Hepatocyte (in vitro differentiated cells): ENCODE data around the gene ADAD2.

ENCODE experiments used
- EZH2 ChIP-seq: fragments of 200-600 bp; sonication (generic); IDR thresholded peaks from 2 replicates; pipeline ENCODE4 v1.6.1; 2016; ENCODE audit warnings: antibody characterized with exemption, mild to moderate bottlenecking, borderline replicate concordance
- TF ChIP-seq, protein P1 (sequence below): fragments of 200-600 bp; sonication (generic); IDR thresholded peaks from 2 replicates; pipeline ENCODE4 v1.5.1; 2016; ENCODE audit warnings: antibody characterized with exemption, mild to moderate bottlenecking; ENCODE audit not compliant: poor library complexity

DNA sequence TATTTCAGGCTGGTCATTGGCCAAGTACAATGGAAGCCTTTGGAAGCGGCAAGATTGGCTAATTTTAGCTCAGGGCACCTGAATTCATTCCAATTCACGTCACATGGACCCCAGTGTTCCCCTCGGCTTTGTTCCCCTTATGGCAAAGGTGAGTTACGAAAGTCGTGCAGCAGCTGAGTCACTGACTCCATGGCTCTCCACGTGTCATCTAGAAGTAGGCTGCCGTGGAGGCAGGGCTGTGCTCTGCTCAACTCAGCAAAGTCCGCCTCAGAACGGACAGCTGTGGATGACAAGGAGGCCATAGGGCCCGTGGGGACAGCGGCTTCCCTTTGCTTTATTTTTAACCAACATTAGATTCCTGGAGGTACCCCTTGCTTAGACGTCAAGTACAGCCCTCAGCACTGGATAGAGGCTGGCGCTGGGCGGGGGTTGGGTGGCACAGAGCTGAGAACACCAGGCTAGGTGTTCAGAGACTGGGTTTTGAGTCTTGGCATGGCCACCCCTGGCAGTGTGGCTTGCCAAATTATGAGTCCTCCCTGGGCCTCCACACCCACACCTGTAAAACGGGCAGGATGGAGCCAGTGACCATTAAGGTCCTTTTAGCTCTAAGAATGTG is 23.6 kb downstream of the ADAD2 start:
- TF ChIP-seq, protein P1, sequence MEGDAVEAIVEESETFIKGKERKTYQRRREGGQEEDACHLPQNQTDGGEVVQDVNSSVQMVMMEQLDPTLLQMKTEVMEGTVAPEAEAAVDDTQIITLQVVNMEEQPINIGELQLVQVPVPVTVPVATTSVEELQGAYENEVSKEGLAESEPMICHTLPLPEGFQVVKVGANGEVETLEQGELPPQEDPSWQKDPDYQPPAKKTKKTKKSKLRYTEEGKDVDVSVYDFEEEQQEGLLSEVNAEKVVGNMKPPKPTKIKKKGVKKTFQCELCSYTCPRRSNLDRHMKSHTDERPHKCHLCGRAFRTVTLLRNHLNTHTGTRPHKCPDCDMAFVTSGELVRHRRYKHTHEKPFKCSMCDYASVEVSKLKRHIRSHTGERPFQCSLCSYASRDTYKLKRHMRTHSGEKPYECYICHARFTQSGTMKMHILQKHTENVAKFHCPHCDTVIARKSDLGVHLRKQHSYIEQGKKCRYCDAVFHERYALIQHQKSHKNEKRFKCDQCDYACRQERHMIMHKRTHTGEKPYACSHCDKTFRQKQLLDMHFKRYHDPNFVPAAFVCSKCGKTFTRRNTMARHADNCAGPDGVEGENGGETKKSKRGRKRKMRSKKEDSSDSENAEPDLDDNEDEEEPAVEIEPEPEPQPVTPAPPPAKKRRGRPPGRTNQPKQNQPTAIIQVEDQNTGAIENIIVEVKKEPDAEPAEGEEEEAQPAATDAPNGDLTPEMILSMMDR = no peak
- TF ChIP-seq EZH2 = no peak
